Liver (tissue), 9 donors: ENCODE measurements around the gene ATP2B2. TPM values are rescaled to one million over a fixed set of nuclear protein-coding genes. Genes with fewer than 3 reads are reported as not detected.

Experiments used
- DNase-seq: peaks from one replicate; pipeline ENCODE4 v3.0.0-alpha.2; 2017; ENCODE audit warnings: low spot score
- H3K27ac ChIP-seq, 2 donors: one replicate each; pipeline ENCODE4 v1.7.0; 2013; ENCODE audit warnings: inconsistent platforms in 2 of 2, low read length in 2 of 2, control low read depth in 1 of 2, low read depth in 1 of 2, mild to moderate bottlenecking in 1 of 2
- H3K27me3 ChIP-seq, 4 donors: one replicate each; pipeline versions ENCODE4 v1.6.1 to v1.7.0; 2013; ENCODE audit warnings: low read length in 3 of 4, inconsistent platforms in 1 of 4, mild to moderate bottlenecking in 1 of 4, moderate library complexity in 1 of 4; ENCODE audit not compliant: control insufficient read depth in 4 of 4, insufficient read depth in 4 of 4
- H3K36me3 ChIP-seq, 4 donors: one replicate each; pipeline versions ENCODE4 v1.6.1 to v1.7.0; 2013; ENCODE audit warnings: low read length in 3 of 4, mild to moderate bottlenecking in 3 of 4, low read depth in 1 of 4, moderate library complexity in 1 of 4; ENCODE audit not compliant: control insufficient read depth in 4 of 4, insufficient read depth in 3 of 4
- H3K4me1 ChIP-seq, 4 donors: one replicate each; pipeline versions ENCODE4 v1.6.1 to v1.7.0; 2013; ENCODE audit warnings: low read length in 3 of 4, mild to moderate bottlenecking in 3 of 4, moderate library complexity in 1 of 4; ENCODE audit not compliant: control insufficient read depth in 4 of 4, insufficient read depth in 4 of 4
- H3K4me3 ChIP-seq, 3 donors: one replicate each; pipeline versions ENCODE4 v1.6.1 to v1.7.0; 2013; ENCODE audit warnings: low read length in 3 of 3, control low read depth in 1 of 3, low read depth in 1 of 3, mild to moderate bottlenecking in 1 of 3
- H3K9ac ChIP-seq, 2 donors: one replicate each; pipeline ENCODE4 v1.7.0; 2013; ENCODE audit warnings: low read length in 2 of 2, mild to moderate bottlenecking in 2 of 2, moderate library complexity in 2 of 2, control low read depth in 1 of 2, low read depth in 1 of 2
- H3K9me3 ChIP-seq, 4 donors: one replicate each; pipeline versions ENCODE4 v1.6.1 to v1.7.0; 2013; ENCODE audit warnings: low read length in 3 of 4; ENCODE audit not compliant: control insufficient read depth in 4 of 4
- ATF3 ChIP-seq: IDR thresholded peaks from 2 replicates; pipeline ENCODE4 v1.6.1; 2016; ENCODE audit warnings: antibody characterized with exemption
- CTCF ChIP-seq: fragments of 150-350 bp; IDR thresholded peaks from 2 replicates; pipeline ENCODE4 v1.5.1; 2017; ENCODE audit warnings: improper control_type of control experiment, low read depth, low read length; ENCODE audit not compliant: missing input control
- EGR1 ChIP-seq, 2 donors: IDR thresholded peaks; 2 replicates each; pipeline ENCODE4 v1.6.1; 2016 to 2018; ENCODE audit warnings: antibody characterized with exemption in 2 of 2, low read depth in 2 of 2
- FOXA1 ChIP-seq: IDR thresholded peaks from 2 replicates; pipeline ENCODE4 v1.6.1; 2016; ENCODE audit warnings: antibody characterized with exemption
- FOXA2 ChIP-seq: IDR thresholded peaks from 2 replicates; pipeline ENCODE4 v1.6.1; 2016; ENCODE audit warnings: antibody characterized with exemption
- GABPA ChIP-seq, 2 donors: IDR thresholded peaks in 1 of 2; conservative IDR thresholded peaks in 1 of 2; 2 replicates each; pipeline ENCODE4 v1.6.1; 2016; ENCODE audit warnings: antibody characterized with exemption in 2 of 2, mild to moderate bottlenecking in 1 of 2, moderate library complexity in 1 of 2
- HNF4A ChIP-seq, 2 donors: conservative IDR thresholded peaks; 2 replicates each; pipeline ENCODE4 v1.6.1; 2016; ENCODE audit warnings: antibody characterized with exemption in 2 of 2, mild to moderate bottlenecking in 2 of 2
- HNF4G ChIP-seq: IDR thresholded peaks from 2 replicates; pipeline ENCODE4 v1.6.1; 2016; ENCODE audit warnings: antibody characterized with exemption
- JUND ChIP-seq, 2 donors: IDR thresholded peaks; 2 replicates each; pipeline ENCODE4 v1.6.1; 2016; ENCODE audit warnings: antibody characterized with exemption in 2 of 2
- MAX ChIP-seq: IDR thresholded peaks from 2 replicates; pipeline ENCODE4 v1.6.1; 2016; ENCODE audit warnings: antibody characterized with exemption
- NR2F2 ChIP-seq: IDR thresholded peaks from 2 replicates; pipeline ENCODE4 v1.6.1; 2016; ENCODE audit warnings: antibody characterized with exemption
- RAD21 ChIP-seq, 2 donors: IDR thresholded peaks; 2 replicates each; pipeline ENCODE4 v1.6.1; 2016; ENCODE audit warnings: antibody characterized with exemption in 2 of 2, mild to moderate bottlenecking in 2 of 2
- REST ChIP-seq: IDR thresholded peaks from 2 replicates; pipeline ENCODE4 v1.6.1; 2016; ENCODE audit warnings: antibody characterized with exemption, mild to moderate bottlenecking
- RXRA ChIP-seq, 2 donors: IDR thresholded peaks; 2 replicates each; pipeline ENCODE4 v1.6.1; 2017 to 2018; ENCODE audit warnings: antibody characterized with exemption in 2 of 2, mild to moderate bottlenecking in 1 of 2
- SP1 ChIP-seq: IDR thresholded peaks from 2 replicates; pipeline ENCODE4 v1.6.1; 2018; ENCODE audit warnings: antibody characterized with exemption, mild to moderate bottlenecking
- TAF1 ChIP-seq: conservative IDR thresholded peaks from 2 replicates; pipeline ENCODE4 v1.6.1; 2016; ENCODE audit warnings: antibody characterized with exemption, mild to moderate bottlenecking
- YY1 ChIP-seq: IDR thresholded peaks from 2 replicates; pipeline ENCODE4 v1.6.1; 2016; ENCODE audit warnings: antibody characterized with exemption, mild to moderate bottlenecking
- ZBTB33 ChIP-seq: IDR thresholded peaks from 2 replicates; pipeline ENCODE4 v1.6.1; 2016; ENCODE audit warnings: antibody characterized with exemption
- WGBS: extraction: QIAGEN DNeasy Blood & Tissue Kit; methylation state at CpG from one replicate; pipeline ENCODE4 v1.1.7; 2013; 5-methylcytosine and 5-hydroxymethylcytosine counted together
- polyA plus RNA-seq, 2 donors: library from polyadenylated mRNA; stranded (reverse) in 1 of 2; unstranded in 1 of 2; fragments of 200-250 nt in 1 of 2; fragments of >200 nt in 1 of 2; fragmentation: Nextera tagmentation in 1 of 2; extraction: Ambion mirVana in 1 of 2; gene quantifications; one replicate each; pipeline versions ENCODE4 v1.2.1 to v1.2.3, GENCODE V29; 2013 to 2015
- total RNA-seq, 2 donors: library from RNA; depleted of rRNA; stranded (reverse); fragments of >200 nt; gene quantifications; one replicate each; pipeline ENCODE4 v1.2.3, GENCODE V29; 2014
- donor health status: healthy.
- donor health status: healthy.
- donor health status: healthy.
- donor health status: healthy.
- donor health status: healthy.

ATP2B2 gene
- total and polyA plus RNA-seq, 4 donors = 10.4 to 27.8 (median 20.7) TPM

- H3K9ac ChIP-seq = no peak overlapping the region
- no peaks in the 10 kb centered on the region for H3K27me3 ChIP-seq
- no peak overlapping the region for H3K4me3 ChIP-seq
- no peak overlapping the region for H3K27ac ChIP-seq
- 94% methylated on average over 11 of the region's 11 CpGs for WGBS
- TF ChIP-seq FOXA1 (no peak), HNF4A (conservative IDR thresholded peaks at IDR 0.05) (no peak), YY1 (no peak), RXRA (IDR thresholded peaks at IDR 0.05) (no peak), JUND (IDR thresholded peaks at IDR 0.05) (no peak), SP1 (no peak), HNF4G (no peak), EGR1 (IDR thresholded peaks at IDR 0.05; ENCODE audit: low read depth in 2 of 2) (no peak), ATF3 (no peak), ZBTB33 (no peak), FOXA2 (no peak), MAX (no peak), NR2F2 (no peak), REST (no peak), RAD21 (IDR thresholded peaks at IDR 0.05) (no peak), GABPA (IDR thresholded peaks at IDR 0.05 in 1 of 2, conservative IDR thresholded peaks at IDR 0.05 in 1 of 2) (no peak), CTCF (no peak)
- peaks cover 10 to 66% (median 31%) of the 10 kb centered on the region in 4 donors for H3K36me3 ChIP-seq
- no peak for DNase-seq
- H3K9me3 ChIP-seq = no peaks in the 10 kb centered on the region
- no peaks in the 10 kb centered on the region for H3K4me1 ChIP-seq
These were observed 171.3 kb downstream of the ATP2B2 start for GRCh38 chr3:10334042-10334441.

- no peaks in the 10 kb centered on the region for H3K9me3 ChIP-seq
- no peak for DNase-seq
- no peak overlapping the region for H3K4me3 ChIP-seq
- H3K27ac ChIP-seq = no peak overlapping the region
- H3K36me3 ChIP-seq = peaks cover 13 to 67% (median 30%) of the 10 kb centered on the region in 4 donors
- 89% methylated on average over 2 of the region's 2 CpGs for WGBS
- H3K9ac ChIP-seq = no peak overlapping the region
- no peaks in the 10 kb centered on the region for H3K27me3 ChIP-seq
- no peaks in the 10 kb centered on the region for H3K4me1 ChIP-seq
- TF ChIP-seq NR2F2 (no peak), FOXA1 (no peak), HNF4A (conservative IDR thresholded peaks at IDR 0.05) (no peak), RXRA (IDR thresholded peaks at IDR 0.05) (no peak), TAF1 (no peak), ATF3 (no peak), JUND (IDR thresholded peaks at IDR 0.05) (no peak), YY1 (no peak), RAD21 (IDR thresholded peaks at IDR 0.05) (no peak), SP1 (no peak), EGR1 (IDR thresholded peaks at IDR 0.05; ENCODE audit: low read depth in 2 of 2) (no peak), CTCF (no peak), REST (no peak)
These were observed 172.1 kb downstream of the ATP2B2 start for GRCh38 chr3:10333349-10333650.
